SW480 (cell line): ENCODE measurements around the gene PPAT.
"Not testable (repeated sequence)": the region's sequence is repeated elsewhere in the genome, so short reads cannot be mapped to it uniquely, and the experiment has no call there.

Experiments used
- DNase-seq: peaks from one replicate; pipeline ENCODE4 v3.0.0-alpha.2; 2016; ENCODE audit warnings: low spot score

The PPAT gene

DNA sequence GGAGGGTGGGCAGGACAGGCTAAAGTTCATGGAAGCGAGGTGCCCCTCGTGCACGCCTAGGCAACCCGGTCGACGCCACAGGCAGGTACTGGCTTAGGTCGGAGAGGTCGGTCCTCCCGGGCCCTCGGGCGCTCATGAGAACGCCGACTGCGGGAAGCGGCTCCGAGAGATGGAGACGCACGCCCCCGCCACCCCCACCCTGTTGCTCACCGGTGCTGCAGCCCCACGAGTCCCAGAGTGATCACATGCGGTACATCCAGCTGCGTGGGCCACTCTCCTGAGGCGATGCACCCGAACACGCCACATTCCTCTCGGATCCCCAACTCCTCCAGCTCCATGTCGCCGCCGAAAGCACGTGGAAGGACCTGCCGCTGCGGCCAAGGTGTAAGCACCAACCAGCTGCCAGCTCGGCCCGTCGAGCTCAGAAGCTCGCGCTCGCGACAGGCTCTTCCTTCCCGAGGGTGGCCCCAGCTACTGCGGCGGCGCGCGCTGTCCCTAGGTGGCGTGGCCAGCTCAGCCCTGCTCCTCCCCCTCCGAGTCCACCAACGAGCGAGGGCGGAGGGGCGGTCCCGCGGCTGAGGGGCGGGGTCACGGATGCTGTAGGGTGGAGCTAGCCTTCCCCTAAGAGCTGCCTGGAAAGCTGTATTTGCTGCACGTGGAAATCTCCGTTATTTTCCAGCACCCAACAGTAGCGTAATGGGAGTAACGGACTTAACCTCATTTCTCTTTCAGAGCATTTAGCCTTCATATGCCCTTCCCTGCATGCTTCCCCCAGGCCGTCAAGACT, at the start of gene PPAT:
TSS of gene PPAT (minus strand) at position 476 of the 787 bp plus-strand sequence. CDS start at position 338, 138 bp downstream.
- DNase-seq = peak; percentile 95

DNA sequence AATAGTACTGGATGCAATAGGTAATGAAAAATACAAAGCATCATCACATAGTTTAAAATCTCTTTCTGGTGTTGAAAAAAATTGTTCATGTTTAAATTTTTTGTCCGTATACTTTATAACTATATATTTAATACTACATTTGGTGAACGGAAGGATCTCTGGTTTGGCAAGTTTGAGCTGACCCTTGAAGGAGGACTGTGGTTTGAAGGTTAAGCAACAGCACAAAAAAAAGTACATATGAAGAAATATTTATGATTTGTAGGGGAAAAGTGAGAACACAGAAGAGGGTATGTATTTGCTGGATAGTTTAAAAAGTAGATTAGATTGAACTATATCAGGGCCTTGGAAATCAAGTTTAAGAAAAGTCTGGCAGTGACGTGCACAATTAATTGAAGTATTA, 45.3 kb upstream of the PPAT start:
- DNase-seq = no peak

DNA sequence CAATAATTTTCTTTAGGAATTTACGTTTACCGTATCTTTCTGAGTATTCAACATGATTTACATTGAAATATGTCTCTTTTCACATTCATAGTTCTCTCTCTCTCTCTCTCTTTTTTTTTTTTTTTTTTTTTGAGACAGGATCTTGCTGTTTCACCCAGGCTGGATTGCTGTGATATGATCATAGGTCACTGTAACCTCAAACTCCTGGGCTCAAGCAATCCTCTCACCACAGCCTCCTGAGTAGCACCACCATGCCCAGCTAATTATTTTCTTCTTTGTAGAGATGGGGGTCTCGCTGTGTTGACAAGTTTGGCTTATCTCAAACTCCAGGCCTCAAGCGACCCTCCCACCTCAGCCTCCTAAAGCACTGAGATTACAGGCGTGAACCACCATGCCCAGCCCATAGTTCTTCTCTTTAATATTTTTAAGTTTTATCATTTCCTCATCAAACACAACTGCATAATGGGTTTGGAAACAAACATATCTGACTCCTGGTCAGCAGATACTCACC, 41.8 kb upstream of the PPAT start:
- DNase-seq = no peak

DNA sequence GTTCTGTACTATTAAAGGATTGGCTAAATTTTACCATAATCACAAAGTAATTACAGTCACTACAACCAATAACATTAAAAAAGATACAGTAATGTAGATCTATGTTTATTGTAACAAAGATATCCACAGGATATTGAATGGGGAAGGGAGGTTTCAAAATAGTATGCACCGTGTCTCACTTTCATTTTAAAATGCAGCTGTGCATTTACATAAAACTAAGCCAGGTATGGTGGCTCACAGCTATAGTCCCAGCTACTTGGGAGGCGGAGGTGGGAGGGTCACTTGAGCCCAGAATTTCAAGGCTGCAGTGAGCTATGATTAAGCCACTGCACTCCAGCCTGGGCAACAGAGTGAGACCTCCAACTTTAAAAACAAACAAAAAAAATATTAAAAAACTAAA, 40.5 kb upstream of the PPAT start:
- no peak for DNase-seq

DNA sequence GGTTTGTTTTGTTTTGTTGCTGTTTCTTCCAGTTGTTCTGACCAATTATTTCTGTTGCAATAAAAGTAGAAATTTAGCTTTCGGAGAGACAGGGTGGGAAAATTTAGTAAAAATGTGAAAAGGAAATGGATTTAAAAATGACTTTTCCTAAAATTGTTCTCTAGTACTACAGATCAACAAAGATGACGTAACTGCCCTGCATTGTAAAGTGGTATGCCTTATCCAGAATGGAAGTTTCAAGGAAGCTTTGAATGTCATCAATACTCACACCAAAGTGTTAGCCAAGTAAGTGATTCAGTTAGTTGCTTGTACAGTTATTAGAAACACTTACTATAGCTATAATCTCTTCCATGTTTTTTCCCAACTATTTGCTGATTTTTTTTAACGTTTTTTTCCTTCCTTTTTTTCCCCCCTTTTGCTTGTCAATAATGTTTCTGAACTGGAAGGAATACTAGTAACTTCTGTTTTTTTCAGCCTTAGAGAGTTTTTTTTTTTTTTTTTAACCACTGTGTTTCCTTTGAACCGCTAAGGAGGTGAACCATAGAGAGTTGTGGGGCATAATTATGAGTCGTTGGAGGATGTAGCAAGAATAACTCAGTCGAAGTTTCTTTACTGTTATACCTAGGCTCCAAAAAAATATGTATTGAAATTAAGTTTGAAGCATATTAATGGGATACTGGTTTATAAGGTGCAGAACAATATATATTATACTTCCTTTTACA, 34.2 kb upstream of the PPAT start:
- DNase-seq = no peak

DNA sequence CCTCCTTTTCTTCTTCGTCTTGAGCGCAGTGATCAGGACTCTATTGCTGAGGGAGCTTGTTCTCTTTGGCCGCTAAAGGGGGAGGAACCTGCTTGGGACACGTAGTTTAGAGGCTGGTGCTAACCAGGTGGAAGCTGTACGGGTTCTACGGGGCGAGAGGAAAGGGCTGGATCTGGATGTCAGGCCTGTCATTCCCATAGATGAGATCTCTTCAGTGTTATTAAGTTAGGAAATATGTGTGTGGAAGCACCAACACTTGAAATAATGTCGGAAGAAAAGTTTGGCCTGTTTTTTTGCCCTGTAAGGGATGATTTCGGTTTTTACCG, 32.6 kb upstream of the PPAT start:
- peak; percentile 63 for DNase-seq

DNA sequence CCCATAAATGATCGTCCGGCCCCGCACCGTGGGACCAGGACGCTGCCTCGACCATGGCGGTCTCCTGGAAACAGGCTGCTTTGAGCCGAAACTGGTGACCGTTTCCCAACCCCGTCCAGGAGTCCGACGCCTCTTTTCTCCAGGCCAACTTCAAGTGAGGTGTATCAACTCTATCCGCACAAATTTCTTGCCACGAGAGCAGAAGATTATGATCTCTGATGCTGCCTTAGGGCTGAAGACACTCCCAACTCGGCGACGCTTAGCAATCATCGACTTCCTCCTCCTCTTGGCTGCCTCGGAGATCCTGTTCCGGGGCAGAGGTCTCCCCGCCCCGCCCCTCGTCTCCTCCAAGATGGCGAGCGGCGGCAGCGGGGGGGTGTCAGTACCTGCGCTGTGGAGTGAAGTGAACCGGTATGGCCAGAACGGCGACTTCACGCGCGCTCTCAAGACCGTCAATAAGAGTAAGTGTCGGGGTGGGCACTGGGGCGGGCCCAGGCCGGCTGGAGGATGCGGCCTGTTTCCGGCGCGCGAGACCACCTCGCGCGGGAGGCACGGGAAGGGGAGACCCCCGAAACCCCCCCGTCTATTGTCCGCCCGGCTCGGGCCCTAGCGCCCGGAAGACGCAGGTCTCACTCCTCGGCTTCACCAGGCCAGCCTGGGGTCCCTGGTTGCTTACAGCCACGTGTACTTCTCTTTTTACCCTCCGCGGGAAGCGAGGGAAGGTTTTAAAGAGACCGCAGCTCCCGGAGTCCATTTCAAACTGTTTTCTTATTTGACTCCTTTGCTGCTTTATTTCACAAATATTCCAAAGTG, 32.1 kb upstream of the PPAT start, which contains the start of gene SRP72:
TSS of gene SRP72 (plus strand) at position 334 of the 813 bp plus-strand sequence. CDS start at position 353, 19 bp downstream.
- DNase-seq = peak; percentile 83

DNA sequence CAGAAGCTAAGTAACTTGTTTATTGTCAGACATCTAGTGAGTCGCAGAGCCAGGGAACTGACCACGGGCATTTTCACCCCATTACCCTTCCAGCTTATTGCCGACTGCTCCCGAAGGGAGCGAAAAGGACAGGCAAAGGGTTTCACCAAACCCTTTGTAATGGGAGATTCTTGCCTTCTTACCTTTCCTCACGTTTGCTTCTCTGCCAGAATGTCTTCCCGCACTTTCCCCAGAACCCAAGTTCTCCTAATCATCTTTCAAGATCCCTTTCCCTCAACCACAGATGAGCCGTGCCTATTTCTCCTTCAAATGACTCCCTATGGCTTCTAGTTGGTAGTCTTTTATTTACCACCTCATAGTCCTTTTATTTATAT, 31.5 kb upstream of the PPAT start:
- no peak for DNase-seq

DNA sequence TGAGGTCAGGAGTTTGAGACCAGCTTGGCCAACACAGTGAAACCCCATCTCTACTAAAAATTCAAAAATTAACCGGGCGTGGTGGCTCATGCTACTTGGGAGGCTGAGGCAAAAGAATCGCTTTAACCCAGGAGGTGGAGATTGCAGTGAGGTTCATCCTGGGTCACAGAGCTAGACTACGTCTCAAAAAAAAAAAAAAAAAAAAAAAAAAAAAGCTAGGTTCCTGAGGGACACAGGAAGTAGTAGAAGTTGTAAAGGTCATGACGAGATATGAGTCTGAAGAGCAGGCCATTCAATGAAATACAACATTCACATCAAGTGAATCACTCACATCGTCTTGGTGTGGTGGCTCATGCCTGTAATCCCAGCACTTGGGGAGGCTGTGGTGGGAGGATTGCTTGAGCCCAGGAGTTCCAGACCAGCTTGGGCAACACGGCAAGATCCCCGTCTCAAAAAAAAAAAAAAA, 30.9 kb upstream of the PPAT start:
- peak; percentile 75 for DNase-seq

DNA sequence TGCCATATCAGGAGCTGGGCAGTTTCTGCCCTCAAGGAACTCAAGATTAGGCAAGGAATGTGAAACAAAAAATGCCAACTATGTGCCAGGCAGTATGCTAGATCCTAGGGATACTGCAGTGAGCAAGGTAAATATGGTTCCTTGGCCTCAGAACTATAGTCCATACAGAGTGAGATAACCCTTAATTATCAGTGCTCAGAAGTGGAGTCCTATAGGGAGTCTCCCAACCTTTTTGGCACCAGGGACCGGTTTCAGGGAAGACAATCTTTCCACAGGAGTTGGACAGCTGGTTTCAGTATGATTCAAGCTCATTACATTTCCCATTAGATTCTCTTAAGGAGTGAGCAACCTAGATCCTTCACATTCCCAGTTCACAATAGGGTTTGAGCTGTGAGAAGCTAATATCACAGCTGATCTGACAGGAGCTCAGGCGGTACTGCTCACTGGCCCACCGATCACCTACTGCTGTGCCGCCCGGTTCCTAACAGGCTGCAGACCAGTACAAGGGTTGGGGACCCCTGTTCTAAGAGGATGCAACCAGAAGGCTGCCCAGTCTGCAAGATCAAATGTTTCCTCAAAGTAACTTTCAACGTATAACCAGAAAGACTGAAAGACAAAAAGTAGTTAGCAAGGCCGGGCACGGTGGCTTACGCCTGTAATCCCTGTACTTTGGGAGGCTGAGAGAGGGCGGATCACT, 30.3 kb upstream of the PPAT start:
- no peak for DNase-seq

DNA sequence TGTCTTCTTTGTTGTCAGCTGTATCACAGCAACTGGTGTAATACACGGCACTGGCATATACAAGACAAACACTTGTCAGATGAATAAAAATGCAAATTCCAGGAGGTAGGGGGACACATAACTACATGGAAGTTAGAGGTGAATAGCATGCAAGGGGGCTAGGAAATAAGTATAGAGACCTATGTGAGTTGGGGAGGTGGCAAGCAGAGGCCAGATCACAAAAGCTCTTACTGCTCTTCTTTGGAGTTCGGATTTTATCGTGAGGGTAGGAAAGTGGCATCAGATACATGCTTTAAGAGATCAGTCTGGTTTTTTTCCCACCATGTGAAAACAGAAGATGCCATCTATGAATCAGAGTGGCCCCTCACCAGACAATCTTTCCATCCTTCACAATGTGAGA, 29.2 kb upstream of the PPAT start:
- no peak for DNase-seq

DNA sequence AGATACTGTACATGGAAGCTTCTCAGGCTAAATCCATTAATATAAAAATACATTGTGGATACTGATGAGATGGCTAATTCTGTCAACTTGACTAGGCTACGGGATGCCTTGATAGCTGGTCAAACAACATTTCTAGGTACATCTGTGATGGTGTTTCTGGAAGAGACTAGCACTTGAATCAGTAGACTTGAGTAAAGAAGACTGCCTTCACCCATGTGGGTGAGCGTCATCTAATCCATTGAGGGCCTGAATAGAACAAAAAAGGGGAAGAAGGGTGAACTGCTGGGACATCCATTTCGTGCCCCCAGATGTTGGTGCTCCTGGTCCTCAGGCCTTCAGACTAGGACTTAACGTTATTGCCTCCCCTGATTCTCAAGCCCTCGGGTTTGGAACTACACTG, 28.3 kb upstream of the PPAT start:
- no peak for DNase-seq

DNA sequence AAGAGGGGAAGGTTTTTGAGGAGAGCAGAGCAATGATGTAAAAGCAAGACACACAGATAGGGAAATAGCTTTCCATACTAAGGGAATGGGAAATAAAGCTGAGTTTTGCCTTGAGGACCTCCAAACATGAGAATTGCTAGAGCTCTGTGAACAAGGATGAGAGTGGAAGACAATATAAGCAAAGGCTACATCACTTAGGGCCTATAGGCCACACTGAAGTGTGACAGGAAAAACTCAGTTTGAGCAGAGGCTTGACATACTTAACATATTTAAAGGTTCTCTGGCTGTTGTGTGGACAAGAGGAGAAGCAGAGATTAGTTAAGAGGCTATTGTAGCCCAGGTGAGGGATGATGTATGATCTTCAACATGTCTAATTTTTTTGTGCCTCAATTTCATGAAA, 26.7 kb upstream of the PPAT start:
- no peak for DNase-seq

DNA sequence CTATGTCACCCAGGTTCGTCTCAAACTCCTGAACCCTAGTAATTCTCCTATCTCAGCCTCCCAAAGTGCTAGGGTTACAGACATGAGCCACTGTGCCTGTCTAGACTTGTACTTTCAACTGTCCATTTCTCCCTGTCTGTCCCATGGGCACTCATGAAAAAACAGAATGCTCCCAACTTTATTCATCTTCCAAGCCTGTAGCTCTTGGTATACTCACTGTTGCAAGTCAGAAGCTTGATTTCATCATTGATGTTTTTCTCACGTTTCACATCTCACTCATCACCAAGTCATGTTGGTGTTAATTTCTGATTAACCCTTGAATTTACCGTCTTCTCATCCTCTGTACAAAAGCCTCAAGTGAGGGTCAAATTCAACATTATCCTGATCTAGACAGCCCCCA, 24.7 kb upstream of the PPAT start:
- DNase-seq = no peak

DNA sequence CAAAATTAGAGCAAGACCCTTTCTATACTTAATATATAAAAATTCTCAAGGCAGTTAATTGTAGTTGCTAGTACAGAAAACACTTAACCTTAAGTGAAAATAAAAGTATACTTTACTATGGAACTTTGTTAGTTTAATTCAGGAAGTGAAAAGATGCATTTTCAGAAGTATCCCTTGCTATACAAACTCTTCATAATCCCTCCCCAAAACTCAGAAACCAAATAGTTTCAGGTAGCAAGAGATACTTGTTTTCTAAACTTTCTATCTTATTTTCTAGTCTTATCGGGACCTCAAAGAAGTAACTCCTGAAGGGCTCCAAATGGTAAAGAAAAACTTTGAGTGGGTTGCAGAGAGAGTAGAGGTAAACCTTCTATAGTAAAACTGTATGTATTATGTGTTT, 14.9 kb upstream of the PPAT start:
- no peak for DNase-seq

DNA sequence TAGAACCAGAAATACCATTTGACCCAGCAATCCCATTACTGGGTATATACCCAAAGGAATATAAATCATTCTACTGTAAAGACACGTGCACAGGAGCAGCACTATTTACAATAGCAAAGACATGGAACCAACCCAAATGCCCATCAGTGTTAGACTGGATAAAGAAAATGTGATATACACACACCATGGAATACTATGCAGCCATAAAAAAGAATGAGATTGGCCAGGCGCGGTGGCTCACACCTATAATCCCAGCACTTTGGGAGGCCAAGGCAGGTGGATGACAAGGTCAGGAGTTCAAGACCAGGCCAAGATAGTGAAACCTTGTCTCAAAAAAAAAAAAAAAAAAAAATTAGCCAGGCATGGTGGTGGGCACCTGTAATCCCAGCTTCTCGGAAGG, 14.1 kb upstream of the PPAT start:
- not testable (repeated sequence) for DNase-seq

DNA sequence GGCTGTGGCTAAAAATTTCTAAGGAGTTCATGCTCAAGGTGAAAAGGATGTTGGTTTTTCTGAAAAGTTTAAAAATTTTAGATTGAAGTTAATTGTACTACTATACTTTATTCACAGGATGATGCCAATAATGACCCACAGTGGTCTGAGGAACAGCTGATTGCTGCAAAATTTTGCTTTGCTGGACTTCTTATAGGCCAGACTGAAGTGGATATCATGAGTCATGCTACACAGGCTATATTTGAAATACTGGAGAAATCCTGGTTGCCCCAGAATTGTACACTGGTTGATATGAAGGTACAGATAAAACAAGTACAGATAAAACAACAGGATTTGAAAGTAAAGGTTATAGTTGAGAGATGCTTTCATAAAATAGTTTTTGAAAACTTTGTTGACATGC, 12.9 kb upstream of the PPAT start:
- no peak for DNase-seq

DNA sequence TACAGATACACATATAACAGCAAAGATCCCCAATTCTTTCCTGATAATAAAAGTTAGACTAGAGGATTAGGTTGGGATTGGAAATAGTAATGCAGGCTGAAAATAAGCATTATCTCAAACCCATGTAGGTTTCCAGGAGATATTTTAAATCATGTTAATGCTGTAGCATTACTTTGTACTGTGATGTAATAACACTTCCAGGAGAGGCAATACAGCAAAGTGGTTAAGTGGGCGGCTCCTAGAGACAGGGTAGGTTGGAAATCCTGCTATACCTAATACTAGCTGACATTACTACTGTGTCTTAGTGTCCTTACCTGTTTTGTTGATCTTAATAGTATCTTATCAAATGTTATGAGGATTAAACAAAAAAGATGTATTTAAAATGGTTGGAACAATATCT, 10.3 kb upstream of the PPAT start:
- DNase-seq = no peak

DNA sequence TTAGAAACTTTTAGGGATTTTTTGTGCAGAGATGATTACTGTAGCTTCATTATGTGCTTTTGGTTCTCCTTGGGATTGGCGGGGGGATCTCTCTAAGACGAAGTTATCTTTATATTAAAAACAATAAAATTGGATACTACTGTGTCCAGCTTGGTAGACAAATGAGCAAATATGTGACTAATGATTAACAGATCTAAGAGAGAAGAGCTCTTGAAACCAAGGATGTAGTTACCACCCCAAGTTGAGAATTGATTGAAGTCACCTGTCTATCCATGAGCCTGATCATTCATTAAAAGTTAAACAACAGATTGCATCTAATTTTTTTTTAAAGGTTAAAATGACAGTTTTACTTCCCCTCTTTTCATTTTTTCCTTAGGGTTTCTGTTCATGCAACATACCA, 9.3 kb upstream of the PPAT start:
- no peak for DNase-seq

DNA sequence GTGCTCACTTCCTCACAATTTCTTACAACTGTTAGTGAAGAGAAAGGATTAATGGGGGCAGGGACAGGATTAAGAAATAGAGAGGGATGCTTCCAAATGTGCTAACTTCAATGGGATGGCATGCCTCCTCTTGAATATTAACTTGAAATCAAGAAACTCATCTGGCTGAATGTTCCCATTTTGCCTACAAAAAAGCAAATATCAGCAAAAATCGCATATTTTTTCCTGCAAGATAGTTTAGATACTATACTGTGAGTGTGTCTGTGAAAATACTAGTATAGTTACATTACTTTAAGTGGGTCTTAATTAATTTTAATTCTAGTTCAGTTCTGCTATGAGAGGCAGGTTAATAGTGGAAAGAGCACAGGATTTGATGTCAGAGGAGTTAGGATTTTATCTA, 5.6 kb upstream of the PPAT start:
- DNase-seq = no peak

DNA sequence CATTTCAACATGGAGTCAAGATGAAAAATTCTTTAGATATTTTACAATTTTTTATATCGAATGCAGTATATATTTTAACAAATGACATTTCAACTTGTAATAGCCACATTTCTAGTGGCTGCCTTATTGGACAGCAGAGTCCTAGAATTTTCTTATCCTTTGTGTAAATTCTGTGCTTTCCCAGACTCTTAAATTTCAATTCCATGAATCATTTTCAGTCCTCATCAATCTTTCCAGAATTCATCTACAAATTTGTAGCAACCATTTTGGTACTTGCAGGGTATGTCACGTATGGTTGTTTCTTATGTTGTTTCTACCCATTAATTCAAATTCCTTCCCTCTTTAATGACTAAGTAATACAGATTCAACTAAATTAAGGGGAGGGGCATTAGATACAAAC, 3.4 kb upstream of the PPAT start:
- no peak for DNase-seq

DNA sequence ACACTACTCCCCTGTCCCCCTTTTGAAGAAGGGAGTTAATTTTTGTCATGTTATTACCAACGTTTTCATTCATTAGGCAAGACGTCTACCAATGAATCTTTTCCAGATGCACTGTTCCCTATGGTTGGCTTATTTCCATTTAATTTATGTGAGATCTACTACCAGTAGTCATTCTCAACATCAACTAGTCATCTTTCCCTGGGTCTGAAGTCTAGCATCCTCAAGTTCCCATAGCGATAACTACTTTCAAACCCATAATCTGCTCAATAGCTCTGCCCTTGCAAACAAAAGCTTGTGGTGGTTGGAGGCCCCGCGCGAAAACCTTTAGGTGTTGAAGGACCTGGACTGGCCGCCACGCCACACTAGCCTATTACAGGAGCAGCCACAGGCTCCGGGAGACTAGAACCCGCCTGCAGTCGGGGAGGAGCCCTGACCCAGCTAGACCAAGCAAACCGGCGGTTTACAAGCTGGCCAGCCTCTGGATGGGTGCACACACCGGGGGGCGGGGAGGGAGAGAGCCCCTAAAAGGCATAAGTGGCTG, 746 bp downstream of the PPAT start:
- DNase-seq = peak; percentile 77
